ENCODE data around the gene DAAM1. TPM values are rescaled to one million over a fixed set of nuclear protein-coding genes. Genes with fewer than 3 reads are reported as not detected.

DAAM1 gene
- polyA plus RNA-seq, 3 donors, result 3.2 to 6.3 (median 4.4) TPM

DNA sequence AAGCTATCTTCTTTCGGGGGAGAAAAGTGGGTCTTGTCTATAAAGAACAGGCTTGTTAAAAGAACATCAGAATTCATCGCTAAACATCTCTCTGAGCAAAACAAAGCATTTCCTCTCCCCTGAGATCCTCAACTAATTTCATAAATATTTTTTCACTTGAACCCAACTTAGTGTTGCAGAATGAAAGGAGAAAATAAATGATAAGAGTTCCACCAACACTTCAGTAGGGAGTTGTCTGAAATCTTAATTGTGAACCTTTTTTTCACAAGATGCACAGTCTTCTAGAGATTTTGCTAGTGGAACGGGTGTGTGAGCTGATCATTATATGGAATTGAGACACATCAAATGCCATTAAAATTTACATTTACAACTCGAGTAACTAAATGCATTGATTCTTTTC is 1.3 kb upstream of the DAAM1 start:
- intact Hi-C loops (cut with micrococcal nuclease), result loop anchor here in 1 of 2 donors (5.0 kb wide), 1 partner anchor 295 kb away; the partner anchor contains the start of genes JKAMP and L3HYPDH
- no peaks in the 10 kb centered on the region for H4K20me1 ChIP-seq (ENCODE audit: insufficient read depth, low read length)
- H3K9me3 ChIP-seq (replicated peaks in 1 of 2; ENCODE audit: control insufficient read depth in 1 of 2, insufficient read depth in 1 of 2, low read length in 2 of 2), result no peaks in the 10 kb centered on the region
- H3K36me3 Mint-ChIP-seq, result no peaks in the 10 kb centered on the region
- no peak overlapping the region for H3K9ac ChIP-seq (ENCODE audit: insufficient read depth, low read length, poor library complexity, severe bottlenecking)
- peaks cover 4% of the 10 kb centered on the region for H3K79me2 ChIP-seq (ENCODE audit: insufficient read depth, low read length)
- DNase-seq, result no peak
- H3K27ac ChIP-seq (ENCODE audit: low read depth in 1 of 2, low read length in 2 of 2), result no peak overlapping the region
- TF ChIP-seq, protein P1, sequence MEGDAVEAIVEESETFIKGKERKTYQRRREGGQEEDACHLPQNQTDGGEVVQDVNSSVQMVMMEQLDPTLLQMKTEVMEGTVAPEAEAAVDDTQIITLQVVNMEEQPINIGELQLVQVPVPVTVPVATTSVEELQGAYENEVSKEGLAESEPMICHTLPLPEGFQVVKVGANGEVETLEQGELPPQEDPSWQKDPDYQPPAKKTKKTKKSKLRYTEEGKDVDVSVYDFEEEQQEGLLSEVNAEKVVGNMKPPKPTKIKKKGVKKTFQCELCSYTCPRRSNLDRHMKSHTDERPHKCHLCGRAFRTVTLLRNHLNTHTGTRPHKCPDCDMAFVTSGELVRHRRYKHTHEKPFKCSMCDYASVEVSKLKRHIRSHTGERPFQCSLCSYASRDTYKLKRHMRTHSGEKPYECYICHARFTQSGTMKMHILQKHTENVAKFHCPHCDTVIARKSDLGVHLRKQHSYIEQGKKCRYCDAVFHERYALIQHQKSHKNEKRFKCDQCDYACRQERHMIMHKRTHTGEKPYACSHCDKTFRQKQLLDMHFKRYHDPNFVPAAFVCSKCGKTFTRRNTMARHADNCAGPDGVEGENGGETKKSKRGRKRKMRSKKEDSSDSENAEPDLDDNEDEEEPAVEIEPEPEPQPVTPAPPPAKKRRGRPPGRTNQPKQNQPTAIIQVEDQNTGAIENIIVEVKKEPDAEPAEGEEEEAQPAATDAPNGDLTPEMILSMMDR (IDR thresholded peaks at IDR 0.05), result no peak
- peaks cover 21% of the 10 kb centered on the region for H3K4me1 Mint-ChIP-seq
- H2AFZ ChIP-seq (ENCODE audit: insufficient read depth, low read depth, low read length, poor library complexity, severe bottlenecking), result no peak overlapping the region
- H3K4me1 ChIP-seq (ENCODE audit: control insufficient read depth in 1 of 2, insufficient read depth in 2 of 2, low read length in 2 of 2), result peaks cover 21 to 26% of the 10 kb centered on the region in 2 donors
- no peaks in the 10 kb centered on the region for H3K36me3 ChIP-seq (replicated peaks in 1 of 2; ENCODE audit: control insufficient read depth in 1 of 2, insufficient read depth in 2 of 2, low read length in 2 of 2)
- peak overlapping the region; percentile 97 to 98 for H3K4me3 Mint-ChIP-seq
- H3K9me3 Mint-ChIP-seq, result peaks cover 0 to 2% (median 0%) of the 10 kb centered on the region in 7 donors
- peaks cover 15 to 23% of the 10 kb centered on the region in 2 donors for H3K27me3 ChIP-seq (ENCODE audit: control insufficient read depth in 2 of 2, insufficient read depth in 2 of 2, low read length in 2 of 2)
- H3K4me3 ChIP-seq (replicated peaks in 1 of 3; ENCODE audit: low read depth in 2 of 3, low read length in 3 of 3), result peak overlapping the region in 1 of 3 experiments; percentile 95
- peak overlapping the region; percentile 100 for H3K4me2 ChIP-seq (replicated peaks; ENCODE audit: extremely low read depth, low read length, poor library complexity, severe bottlenecking)
- peaks cover 17 to 28% (median 21%) of the 10 kb centered on the region in 3 donors for H3K27me3 Mint-ChIP-seq (ENCODE audit: low read depth in 3 of 3)
- 100% methylated on average over 1 of the region's 4 CpGs for WGBS (ENCODE audit: insufficient coverage)
- no peak overlapping the region for H3K27ac Mint-ChIP-seq

DNA sequence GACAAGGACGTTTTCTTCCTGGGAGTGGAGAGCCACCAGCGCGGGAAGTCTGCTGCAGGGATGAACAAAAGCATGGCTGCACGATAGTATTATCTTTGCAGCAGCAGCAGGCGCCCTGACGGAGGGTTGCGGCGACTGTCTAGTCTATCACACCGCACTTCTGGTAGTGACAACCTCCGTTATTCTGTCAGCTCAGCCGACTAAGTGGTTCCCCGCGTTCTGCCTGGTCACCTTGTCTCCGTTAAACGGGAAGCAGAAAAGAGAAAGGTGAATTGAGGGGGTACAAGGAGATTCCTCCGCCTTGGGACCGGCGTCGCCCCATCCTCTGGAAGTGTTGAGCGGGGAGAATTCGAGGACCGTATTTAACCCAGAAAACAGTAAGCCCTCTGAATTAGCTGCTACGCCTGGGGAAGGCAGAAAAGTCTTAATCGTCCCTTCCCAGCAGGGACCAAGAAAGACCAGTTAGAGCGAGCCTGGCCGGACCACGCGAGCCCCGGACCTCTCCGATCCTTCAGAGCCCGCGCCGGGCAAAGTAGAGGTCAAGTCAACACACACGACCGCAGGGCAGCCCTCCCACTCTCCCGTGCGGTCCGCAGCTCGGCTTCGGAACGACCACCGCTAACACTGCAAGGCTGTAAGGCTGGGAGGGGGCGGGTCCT is 536 bp upstream of the DAAM1 start:
- under 1% methylated on average over 33 of the region's 43 CpGs for WGBS (ENCODE audit: insufficient coverage)
- H3K4me1 ChIP-seq (ENCODE audit: control insufficient read depth in 1 of 2, insufficient read depth in 2 of 2, low read length in 2 of 2), result peaks cover 21 to 26% of the 10 kb centered on the region in 2 donors
- intact Hi-C loops (cut with micrococcal nuclease), result loop anchor here in 1 of 2 donors (5.0 kb wide), 1 partner anchor 294 kb away; the partner anchor contains the start of genes JKAMP and L3HYPDH
- peaks cover 17 to 28% (median 21%) of the 10 kb centered on the region in 3 donors for H3K27me3 Mint-ChIP-seq (ENCODE audit: low read depth in 3 of 3)
- no peaks in the 10 kb centered on the region for H3K36me3 ChIP-seq (replicated peaks in 1 of 2; ENCODE audit: control insufficient read depth in 1 of 2, insufficient read depth in 2 of 2, low read length in 2 of 2)
- H3K4me3 ChIP-seq (replicated peaks in 1 of 3; ENCODE audit: low read depth in 2 of 3, low read length in 3 of 3), result peak overlapping the region; percentile 87 to 97 (median 95)
- no peaks in the 10 kb centered on the region for H3K9me3 ChIP-seq (replicated peaks in 1 of 2; ENCODE audit: control insufficient read depth in 1 of 2, insufficient read depth in 1 of 2, low read length in 2 of 2)
- peak overlapping the region in 1 of 2 donors; percentile 59 for H3K27ac ChIP-seq (ENCODE audit: low read depth in 1 of 2, low read length in 2 of 2)
- H3K9ac ChIP-seq (ENCODE audit: insufficient read depth, low read length, poor library complexity, severe bottlenecking), result peak overlapping the region; percentile 57
- TF ChIP-seq, protein P1 (IDR thresholded peaks at IDR 0.05), result no peak
- peak overlapping the region; percentile 97 to 98 for H3K4me3 Mint-ChIP-seq
- peak overlapping the region; percentile 100 for H3K4me2 ChIP-seq (replicated peaks; ENCODE audit: extremely low read depth, low read length, poor library complexity, severe bottlenecking)
- H3K27ac Mint-ChIP-seq, result peak overlapping the region in 6 of 7 donors; percentile 30 to 91 (median 62)
- no peaks in the 10 kb centered on the region for H4K20me1 ChIP-seq (ENCODE audit: insufficient read depth, low read length)
- H2AFZ ChIP-seq (ENCODE audit: insufficient read depth, low read depth, low read length, poor library complexity, severe bottlenecking), result peak overlapping the region; percentile 98
- H3K9me3 Mint-ChIP-seq, result peaks cover 0 to 2% (median 0%) of the 10 kb centered on the region in 7 donors
- H3K36me3 Mint-ChIP-seq, result no peaks in the 10 kb centered on the region
- H3K79me2 ChIP-seq (ENCODE audit: insufficient read depth, low read length), result peaks cover 7% of the 10 kb centered on the region
- peaks cover 15 to 23% of the 10 kb centered on the region in 2 donors for H3K27me3 ChIP-seq (ENCODE audit: control insufficient read depth in 2 of 2, insufficient read depth in 2 of 2, low read length in 2 of 2)
- peak in 2 of 3 donors; percentile 21 to 30 for DNase-seq
- peaks cover 21% of the 10 kb centered on the region for H3K4me1 Mint-ChIP-seq
